Measurements from ENCODE around the gene COASY. TPM values are rescaled to one million over a fixed set of nuclear protein-coding genes. Genes with fewer than 3 reads are reported as not detected.

COASY gene
- total and polyA plus RNA-seq, 7 experiments from 2014 or later, result 45.3 to 76.9 (median 59.2) TPM

- POLR2A ChIA-PET, result interaction anchor here (0.6 to 1.0 kb wide), 2 partner anchors 15 to 79 kb away, joined by 3 to 5 read pairs; no protein-coding TSS in a partner anchor
- peaks cover 0 to 13% (median 0%) of the 10 kb centered on the region in 5 donors for H3K36me3 Mint-ChIP-seq
- no peak overlapping the region for H3K4me3 Mint-ChIP-seq
- ATAC-seq (peak; percentile 87), DNase-seq (peak; percentile 67 to 83 (median 75))
- H3K27ac Mint-ChIP-seq, result peak overlapping the region in 1 of 9 donors; percentile 12
- no peaks in the 10 kb centered on the region for H3K9me3 ChIP-seq (ENCODE audit: control insufficient read depth in 2 of 3, low read length in 3 of 3)
- intact Hi-C loops (cut with micrococcal nuclease), result loop anchor here (1.0 to 2.0 kb wide), 6 partner anchors 33 to 195 kb away; no protein-coding TSS in a partner anchor
- H3K4me1 Mint-ChIP-seq, result peaks cover 5 to 8% (median 5%) of the 10 kb centered on the region in 7 donors
- no peaks in the 10 kb centered on the region for H3K4me1 ChIP-seq (ENCODE audit: control insufficient read depth in 2 of 2, insufficient read depth in 2 of 2, low read length in 2 of 2)
- H3K9me3 Mint-ChIP-seq, result no peaks in the 10 kb centered on the region
- H3K27me3 ChIP-seq (ENCODE audit: control insufficient read depth in 2 of 2, insufficient read depth in 2 of 2, low read length in 2 of 2), result no peaks in the 10 kb centered on the region
- peaks cover 0 to 24% (median 5%) of the 10 kb centered on the region in 3 experiments for H3K36me3 ChIP-seq (ENCODE audit: control insufficient read depth in 2 of 3, insufficient read depth in 3 of 3, low read length in 3 of 3)
- no peak overlapping the region for H3K4me3 ChIP-seq (ENCODE audit: low read length)
- peaks cover 0 to 4% (median 0%) of the 10 kb centered on the region in 5 donors for H3K27me3 Mint-ChIP-seq
- H3K27ac ChIP-seq (ENCODE audit: low read depth, low read length), result no peak overlapping the region
- CTCF ChIA-PET, result interaction anchor here (0.8 to 2.5 kb wide), 11 partner anchors 9 to 295 kb away, joined by 3 to 7 read pairs (median 5); no protein-coding TSS in a partner anchor
These were observed 44.4 kb upstream of the COASY start for GRCh38 chr17:42517516-42517915.

- Histone ChIP-seq H3K27ac (ENCODE audit: low read depth, low read length) (no peak overlapping the region), H3K4me1 (ENCODE audit: control insufficient read depth in 2 of 2, insufficient read depth in 2 of 2, low read length in 2 of 2) (no peaks in the 10 kb centered on the region), H3K9me3 (ENCODE audit: control insufficient read depth in 2 of 3, low read length in 3 of 3) (no peaks in the 10 kb centered on the region), H3K4me3 (ENCODE audit: low read length) (no peak overlapping the region), H3K27me3 (ENCODE audit: control insufficient read depth in 2 of 2, insufficient read depth in 2 of 2, low read length in 2 of 2) (no peaks in the 10 kb centered on the region), H3K36me3 (ENCODE audit: control insufficient read depth in 2 of 3, insufficient read depth in 3 of 3, low read length in 3 of 3) (peaks cover 0 to 26% (median 8%) of the 10 kb centered on the region in 3 experiments)
- Mint-ChIP-seq H3K9me3 (no peaks in the 10 kb centered on the region), H3K4me1 (peaks cover 5 to 8% (median 5%) of the 10 kb centered on the region in 7 donors), H3K27me3 (peaks cover 0 to 4% (median 0%) of the 10 kb centered on the region in 5 donors), H3K36me3 (peaks cover 0 to 16% (median 0%) of the 10 kb centered on the region in 5 donors), H3K4me3 (no peak overlapping the region), H3K27ac (no peak overlapping the region)
- DNase-seq, result no peak
- ATAC-seq, result peak; percentile 67
- intact Hi-C loops (cut with micrococcal nuclease), result no loop called here
- POLR2A ChIA-PET, result interaction anchor here (1.0 kb wide), 2 partner anchors 12 to 15 kb away, joined by 4 to 5 read pairs; no protein-coding TSS in a partner anchor
- CTCF ChIA-PET, result interaction anchor here (0.5 to 2.5 kb wide), 15 partner anchors 9 to 307 kb away, joined by 3 to 7 read pairs (median 4); no protein-coding TSS in a partner anchor
These were observed 43.7 kb upstream of the COASY start for GRCh38 chr17:42518046-42518754.

GRCh38 chr17:42518755-42519545 lies 43.0 kb upstream of the COASY start:
- intact Hi-C loops (cut with micrococcal nuclease), result no loop called here
- no peak overlapping the region for H3K27ac Mint-ChIP-seq
- H3K36me3 Mint-ChIP-seq, result peaks cover 0 to 16% (median 0%) of the 10 kb centered on the region in 5 donors
- H3K27ac ChIP-seq (ENCODE audit: low read depth, low read length), result no peak overlapping the region
- DNase-seq, result no peak
- no peak overlapping the region for H3K4me3 ChIP-seq (ENCODE audit: low read length)
- POLR2A ChIA-PET, result interaction anchor here (0.6 to 1.0 kb wide), 4 partner anchors 11 to 14 kb away, joined by 3 to 5 read pairs (median 4); no protein-coding TSS in a partner anchor
- H3K36me3 ChIP-seq (ENCODE audit: control insufficient read depth in 2 of 3, insufficient read depth in 3 of 3, low read length in 3 of 3), result peaks cover 0 to 22% (median 8%) of the 10 kb centered on the region in 3 experiments
- H3K9me3 Mint-ChIP-seq, result no peaks in the 10 kb centered on the region
- no peaks in the 10 kb centered on the region for H3K4me1 ChIP-seq (ENCODE audit: control insufficient read depth in 2 of 2, insufficient read depth in 2 of 2, low read length in 2 of 2)
- H3K4me1 Mint-ChIP-seq, result peaks cover 5 to 12% (median 5%) of the 10 kb centered on the region in 7 donors
- peaks cover 0 to 4% (median 0%) of the 10 kb centered on the region in 5 donors for H3K27me3 Mint-ChIP-seq
- H3K27me3 ChIP-seq (ENCODE audit: control insufficient read depth in 2 of 2, insufficient read depth in 2 of 2, low read length in 2 of 2), result no peaks in the 10 kb centered on the region
- CTCF ChIA-PET, result interaction anchor here (0.5 to 2.5 kb wide), 11 partner anchors 8 to 306 kb away, joined by 3 to 7 read pairs (median 5); no protein-coding TSS in a partner anchor
- H3K9me3 ChIP-seq (ENCODE audit: control insufficient read depth in 2 of 3, low read length in 3 of 3), result no peaks in the 10 kb centered on the region
- H3K4me3 Mint-ChIP-seq, result no peak overlapping the region
- ATAC-seq, result no peak

- ChIA-PET POLR2A (interaction anchor here (0.6 to 1.1 kb wide), 5 partner anchors 11 to 166 kb away, joined by 3 to 7 read pairs (median 3); no protein-coding TSS in a partner anchor), CTCF (interaction anchor here (1.6 to 2.0 kb wide), 3 partner anchors 58 to 92 kb away, joined by 5 to 8 read pairs (median 6); no protein-coding TSS in a partner anchor)
- Histone ChIP-seq H3K36me3 (ENCODE audit: control insufficient read depth in 2 of 3, insufficient read depth in 3 of 3, low read length in 3 of 3) (peaks cover 0 to 19% (median 8%) of the 10 kb centered on the region in 3 experiments), H3K4me3 (ENCODE audit: low read length) (no peak overlapping the region), H3K9me3 (ENCODE audit: control insufficient read depth in 2 of 3, low read length in 3 of 3) (no peaks in the 10 kb centered on the region), H3K4me1 (ENCODE audit: control insufficient read depth in 2 of 2, insufficient read depth in 2 of 2, low read length in 2 of 2) (no peaks in the 10 kb centered on the region), H3K27ac (ENCODE audit: low read depth, low read length) (no peak overlapping the region), H3K27me3 (ENCODE audit: control insufficient read depth in 2 of 2, insufficient read depth in 2 of 2, low read length in 2 of 2) (no peaks in the 10 kb centered on the region)
- no peak for DNase-seq
- no peak for ATAC-seq
- Mint-ChIP-seq H3K27me3 (peaks cover 0 to 4% (median 0%) of the 10 kb centered on the region in 5 donors), H3K27ac (peak overlapping the region in 1 of 9 donors; percentile 8), H3K4me1 (peaks cover 5 to 14% (median 5%) of the 10 kb centered on the region in 7 donors), H3K4me3 (no peak overlapping the region), H3K9me3 (no peaks in the 10 kb centered on the region), H3K36me3 (peaks cover 0 to 16% (median 0%) of the 10 kb centered on the region in 5 donors)
- intact Hi-C loops (cut with micrococcal nuclease), result no loop called here
These were observed 42.1 kb upstream of the COASY start for GRCh38 chr17:42519546-42520491.

GRCh38 chr17:42520540-42520951 lies 41.4 kb upstream of the COASY start:
- Mint-ChIP-seq H3K9me3 (no peaks in the 10 kb centered on the region), H3K36me3 (peaks cover 0 to 16% (median 0%) of the 10 kb centered on the region in 5 donors), H3K4me3 (no peak overlapping the region), H3K27ac (peak overlapping the region in 1 of 9 donors; percentile 8), H3K4me1 (peaks cover 5 to 14% (median 5%) of the 10 kb centered on the region in 7 donors), H3K27me3 (peaks cover 0 to 4% (median 0%) of the 10 kb centered on the region in 5 donors)
- ATAC-seq (no peak), DNase-seq (peak in 1 of 9 donors; percentile 12)
- Histone ChIP-seq H3K4me3 (ENCODE audit: low read length) (no peak overlapping the region), H3K4me1 (ENCODE audit: control insufficient read depth in 2 of 2, insufficient read depth in 2 of 2, low read length in 2 of 2) (no peaks in the 10 kb centered on the region), H3K9me3 (ENCODE audit: control insufficient read depth in 2 of 3, low read length in 3 of 3) (no peaks in the 10 kb centered on the region), H3K27me3 (ENCODE audit: control insufficient read depth in 2 of 2, insufficient read depth in 2 of 2, low read length in 2 of 2) (no peaks in the 10 kb centered on the region), H3K36me3 (ENCODE audit: control insufficient read depth in 2 of 3, insufficient read depth in 3 of 3, low read length in 3 of 3) (peaks cover 0 to 19% (median 8%) of the 10 kb centered on the region in 3 experiments), H3K27ac (ENCODE audit: low read depth, low read length) (no peak overlapping the region)
- ChIA-PET POLR2A (interaction anchor here (0.5 to 1.1 kb wide), 3 partner anchors 10 to 200 kb away, joined by 3 to 7 read pairs (median 3); no protein-coding TSS in a partner anchor), CTCF (interaction anchor here (0.6 to 2.0 kb wide), 7 partner anchors 55 to 543 kb away, joined by 3 to 8 read pairs (median 3); no protein-coding TSS in a partner anchor)
- intact Hi-C loops (cut with micrococcal nuclease), result no loop called here

All from naive thymus-derived CD4-positive, alpha-beta T cell (primary cell).